ENCODE results near the gene ZNF385A.

ZNF385A gene

GRCh38 chr12:54352891-54353874 lies 31.4 kb downstream of the ZNF385A start:
- peak; percentile 65 for DNase-seq

- peak; percentile 86 for DNase-seq
These were observed 32.5 kb downstream of the ZNF385A start for GRCh38 chr12:54352022-54352531.

- DNase-seq: no peak
These were observed 33.2 kb downstream of the ZNF385A start for GRCh38 chr12:54351341-54351740.

- DNase-seq: no peak
These were observed 33.8 kb downstream of the ZNF385A start for GRCh38 chr12:54350743-54351142.

- DNase-seq: no peak
These were observed 34.9 kb downstream of the ZNF385A start for GRCh38 chr12:54349679-54350078.

GRCh38 chr12:54349036-54349435 lies 35.5 kb downstream of the ZNF385A start:
- no peak for DNase-seq

GRCh38 chr12:54341378-54342300 lies 42.9 kb downstream of the ZNF385A start:
- DNase-seq: no peak

GRCh38 chr12:54340846-54341245 lies 43.7 kb downstream of the ZNF385A start:
- DNase-seq: no peak

GRCh38 chr12:54338698-54339296 lies 45.7 kb downstream of the ZNF385A start:
- peak; percentile 41 for DNase-seq

GRCh38 chr12:54337854-54338650 lies 46.5 kb downstream of the ZNF385A start:
- DNase-seq: no peak

GRCh38 chr12:54337280-54337842 lies 47.2 kb downstream of the ZNF385A start:
- no peak for DNase-seq

- no peak for DNase-seq
These were observed 51.0 kb downstream of the ZNF385A start for GRCh38 chr12:54333420-54334034.

- no peak for DNase-seq
These were observed 53.1 kb downstream of the ZNF385A start for GRCh38 chr12:54331461-54331860.

GRCh38 chr12:54330442-54330841 lies 54.1 kb downstream of the ZNF385A start:
- DNase-seq: no peak

- DNase-seq: peak; percentile 43
These were observed 54.8 kb downstream of the ZNF385A start for GRCh38 chr12:54329759-54330158.

- DNase-seq: no peak
These were observed 55.8 kb downstream of the ZNF385A start for GRCh38 chr12:54328595-54329337.

- peak; percentile 34 for DNase-seq
These were observed 59.0 kb downstream of the ZNF385A start for GRCh38 chr12:54325442-54326109.

- DNase-seq: peak; percentile 100
These were observed 59.7 kb downstream of the ZNF385A start, which contains the start of gene COPZ1 for GRCh38 chr12:54324617-54325441. Gene COPZ1, plus strand, starts transcription at chr12:54325131. Its CDS starts 33 bp downstream, at chr12:54325164.

GRCh38 chr12:54321363-54321762 lies 63.2 kb downstream of the ZNF385A start:
- DNase-seq: no peak
